Measurements from ENCODE around the gene CARMIL3. TPM values are rescaled to one million over a fixed set of nuclear protein-coding genes. Genes with fewer than 3 reads are reported as not detected.

CARMIL3 gene
- total and polyA plus RNA-seq, 2 of the 8 experiments (the other 6 are each of a cell fraction or from before 2014, with no cell fraction given), result 6.0 to 9.0 TPM

DNA sequence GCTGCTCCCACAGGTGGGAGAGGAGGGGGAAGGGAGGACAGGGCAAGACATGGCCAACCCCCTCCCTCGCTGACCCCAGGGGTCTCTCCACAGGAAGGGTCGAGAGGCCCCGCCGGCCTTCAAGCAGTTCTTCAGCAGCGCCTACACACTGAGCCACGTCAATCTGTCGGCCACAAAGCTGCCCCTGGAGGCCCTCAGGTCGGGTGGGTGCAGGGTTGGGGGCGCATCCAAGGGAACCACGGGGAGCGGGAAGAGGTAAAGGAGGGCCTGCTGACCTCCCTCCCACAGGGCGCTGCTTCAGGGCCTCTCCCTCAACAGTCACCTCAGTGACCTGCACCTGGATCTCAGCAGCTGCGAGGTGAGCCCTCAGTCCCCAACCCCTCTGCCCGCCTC is 6.1 kb downstream of the CARMIL3 start:
- no peak overlapping the region for H2BK20ac ChIP-seq (ENCODE audit: low read length)
- ChIA-PET CTCF (ENCODE audit: partially characterized antibody) (interaction anchor here (0.7 to 9.6 kb wide), 36 partner anchors 9 to 374 kb away, joined by 3 to 234 read pairs (median 4); partner anchors contain the start of genes CIDEB, CPNE6, DCAF11 and DHRS4L2), POLR2A (ENCODE audit: partially characterized antibody) (interaction anchor here (0.5 to 6.5 kb wide), 17 partner anchors 11 to 130 kb away, joined by 3 to 97 read pairs (median 5); partner anchors contain the start of genes CPNE6, EMC9, PCK2 and PSME2)
- no peak overlapping the region for H2AK5ac ChIP-seq (ENCODE audit: low read depth, low read length)
- TF ChIP-seq MAFK (IDR thresholded peaks at IDR 0.05; ENCODE audit: low read depth, low read length), result no peak
- no peak for TF ChIP-seq BRCA1 (IDR thresholded peaks at IDR 0.05; ENCODE audit: low read depth, low read length)
- TF ChIP-seq EZH2 (IDR thresholded peaks at IDR 0.05; ENCODE audit: low read depth, low read length, severe bottlenecking), result no peak
- TF ChIP-seq TAF1 (IDR thresholded peaks at IDR 0.05; ENCODE audit: low read depth, low read length), result no peak
- no peak for TF ChIP-seq CBX8 (IDR thresholded peaks at IDR 0.05; ENCODE audit: borderline replicate concordance, low read depth, low read length)
- no peak for TF ChIP-seq BCL11A (IDR thresholded peaks at IDR 0.05; ENCODE audit: low read depth in 2 of 2, low read length in 2 of 2)
- no peak for TF ChIP-seq RBBP5 (IDR thresholded peaks at IDR 0.05; ENCODE audit: borderline replicate concordance, low read depth, low read length)
- TF ChIP-seq CHD1 (IDR thresholded peaks at IDR 0.05; ENCODE audit: low read depth, low read length), result no peak
- no peak for TF ChIP-seq RXRA (IDR thresholded peaks at IDR 0.05; ENCODE audit: insufficient read depth, low read depth, low read length)
- TF ChIP-seq GTF2F1 (IDR thresholded peaks at IDR 0.05; ENCODE audit: borderline replicate concordance, low read depth, low read length), result no peak
- TF ChIP-seq TBP (IDR thresholded peaks at IDR 0.05; ENCODE audit: low read depth, low read length), result no peak
- TF ChIP-seq SIN3A (conservative IDR thresholded peaks at IDR 0.05 in 1 of 2, IDR thresholded peaks at IDR 0.05 in 1 of 2; ENCODE audit: low read depth in 1 of 2, low read length in 2 of 2), result no peak
- no peak for TF ChIP-seq EP300 (IDR thresholded peaks at IDR 0.05; ENCODE audit: borderline replicate concordance in 1 of 2, low read depth in 2 of 2, low read length in 2 of 2)
- no peak overlapping the region for H2BK12ac ChIP-seq (ENCODE audit: low read depth, low read length)
- H3K4me2 ChIP-seq (ENCODE audit: insufficient read depth in 1 of 2, low read depth in 2 of 2, low read length in 2 of 2), result no peak overlapping the region
- H3K27me3 ChIP-seq (replicated peaks in 1 of 4; ENCODE audit: control insufficient read depth in 3 of 4, extremely low read depth in 1 of 4, insufficient read depth in 3 of 4, low read length in 3 of 4), result no peaks in the 10 kb centered on the region
- no peak overlapping the region for H4K91ac ChIP-seq (replicated peaks; ENCODE audit: insufficient read length, low read length)
- H3K79me1 ChIP-seq (ENCODE audit: low read depth, low read length), result no peaks in the 10 kb centered on the region
- H3K79me2 ChIP-seq (ENCODE audit: control insufficient read depth in 1 of 2, insufficient read depth in 2 of 2, low read length in 2 of 2), result no peaks in the 10 kb centered on the region
- FAIRE-seq, result no peak
- H2BK5ac ChIP-seq (ENCODE audit: low read depth, low read length), result no peak overlapping the region; the same call in 1 of the 2 replicates
- no peak overlapping the region for H2BK120ac ChIP-seq (replicated peaks; ENCODE audit: low read depth, low read length)
- no peaks in the 10 kb centered on the region for H3K23me2 ChIP-seq (ENCODE audit: low read depth, low read length)
- H3K4me1 ChIP-seq (replicated peaks in 1 of 4; ENCODE audit: control insufficient read depth in 3 of 4, insufficient read depth in 4 of 4, low read length in 3 of 4), result peaks cover 0 to 3% (median 0%) of the 10 kb centered on the region in 4 experiments; a peak in 1 of 7 replicates
- DNase-seq (ENCODE audit: low read depth in 1 of 2, low spot score in 2 of 2), result no peak
- H3K18ac ChIP-seq (ENCODE audit: extremely low read depth, low read length), result no peak overlapping the region; the same call in 1 of the 2 replicates
- H3K9me3 ChIP-seq (ENCODE audit: insufficient read depth in 2 of 2, low read depth in 1 of 2, low read length in 1 of 2), result no peaks in the 10 kb centered on the region
- 93% methylated on average over 10 of the region's 14 CpGs; no CpG with 5 or more reads in 1 of the 2 experiments for WGBS, 2 experiments (ENCODE audit: extremely low coverage in 1 of 2, insufficient coverage in 1 of 2, insufficient read length in 1 of 2, insufficient replicate concordance in 2 of 2, low coverage in 1 of 2, low lambda C conversion rate in 2 of 2, missing lambda C conversion rate in 1 of 2)
- no peak overlapping the region for H3K56ac ChIP-seq (replicated peaks; ENCODE audit: insufficient read length, low read depth, low read length)
- no peak overlapping the region for H3K4me3 ChIP-seq (ENCODE audit: extremely low read depth in 1 of 4, insufficient read depth in 2 of 4, low read depth in 3 of 4, low read length in 4 of 4)
- no peak overlapping the region for H2AFZ ChIP-seq (ENCODE audit: low read length)
- H3K36me3 ChIP-seq (ENCODE audit: control insufficient read depth in 2 of 4, insufficient read depth in 4 of 4, low read length in 3 of 4), result no peaks in the 10 kb centered on the region; a peak in 1 of 8 replicates
- H3K27ac ChIP-seq (ENCODE audit: low read depth, low read length), result no peak overlapping the region
- H3K14ac ChIP-seq (ENCODE audit: insufficient read length), result no peak overlapping the region
- no peak overlapping the region for H4K8ac ChIP-seq (ENCODE audit: extremely low read depth, insufficient read depth, low read length)
- peaks cover 0 to 2% of the 10 kb centered on the region in 2 experiments for H4K20me1 ChIP-seq (replicated peaks in 1 of 2; ENCODE audit: control insufficient read depth in 1 of 2, insufficient read depth in 2 of 2, low read length in 2 of 2)
- H2BK15ac ChIP-seq (ENCODE audit: low read length), result no peak overlapping the region
- H3K23ac ChIP-seq (ENCODE audit: insufficient read length), result no peak overlapping the region
- no peak overlapping the region for H3K4ac ChIP-seq (replicated peaks; ENCODE audit: insufficient read length, low read depth, low read length)
- H3K9ac ChIP-seq (replicated peaks in 1 of 4; ENCODE audit: extremely low read depth in 1 of 4, low read depth in 3 of 4, low read length in 3 of 4), result no peak overlapping the region
- H4K5ac ChIP-seq (ENCODE audit: insufficient read length, low read depth, low read length), result no peak overlapping the region

Measured in H1 (cell line).